GM12878 (cell line): ENCODE data around the gene HAS3. TPM values are rescaled to one million over a fixed set of nuclear protein-coding genes. Genes with fewer than 3 reads are reported as not detected.
A peak's percentile ranks its signal among the peaks of the same experiment; 100 is the strongest.

Source experiments
- ATAC-seq: fragments of 200-7000 bp; cut with Tn5 transposase; 3 replicates; pipeline ENCODE4 v1.9.1; 2020; ENCODE audit warnings: mild to moderate bottlenecking, moderate library complexity
- BruUV-seq: library from RNA; stranded (reverse); fragments of 400-500 nt; replicated peaks from 2 replicates; lab custom pipeline; 2021; lab: Mats Ljungman, UMichigan
- CTCF ChIA-PET: fragments of 300-600 bp; sonication (Branson Sonifier 250); formaldehyde crosslinking; extraction: SDS; loops from one replicate; lab custom pipeline; 2021; ENCODE audit warnings: inconsistent platforms; lab: Yijun Ruan, JAX
- POLR2A ChIA-PET: fragments of 350-600 bp; formaldehyde crosslinking; extraction: SDS; loops from one replicate; lab custom pipeline; 2021; ENCODE audit warnings: inconsistent platforms; lab: Charles Lee
- RAD21 ChIA-PET: fragments of 300-600 bp; sonication (Branson Sonifier 250); formaldehyde crosslinking; loops from one replicate; lab custom pipeline; 2023; ENCODE audit warnings: antibody characterized with exemption; ENCODE audit not compliant: unreplicated experiment; lab: Charles Lee
- SMC1A ChIA-PET: fragments of 300-600 bp; sonication (Branson Sonifier 250); formaldehyde crosslinking; loops from one replicate; lab custom pipeline; 2023; ENCODE audit not compliant: unreplicated experiment, uncharacterized antibody; lab: Charles Lee
- DNase-seq: peaks from one replicate; pipeline ENCODE4 v3.0.0-alpha.2; 2011; ENCODE audit warnings: low read depth, low spot score
- FAIRE-seq: peaks from 3 replicates; lab custom pipeline; 2011; peaks lifted over from hg19 to GRCh38; lab: Jason Lieb, UNC
- H2AFZ ChIP-seq: 2 replicates; pipeline ENCODE4 v1.6.0; 2011; ENCODE audit warnings: low read depth, low read length, control low read depth; ENCODE audit not compliant: control insufficient read depth
- H3K27ac ChIP-seq: 2 replicates; pipeline ENCODE4 v1.5.1; 2011; ENCODE audit warnings: control low read depth; ENCODE audit not compliant: control insufficient read depth, insufficient read depth
- H3K27me3 ChIP-seq, 2 experiments: replicated peaks in 1 of 2; 2 replicates each; pipeline versions ENCODE4 v1.6.0 to v1.6.1; 2011; ENCODE audit warnings: low read length in 1 of 2; ENCODE audit not compliant: control insufficient read depth in 2 of 2, insufficient read depth in 2 of 2
- H3K36me3 ChIP-seq, 2 experiments: 2 replicates each; pipeline ENCODE4 v1.5.1; 2011; ENCODE audit warnings: low read length in 1 of 2; ENCODE audit not compliant: control insufficient read depth in 2 of 2, insufficient read depth in 2 of 2
- H3K4me1 ChIP-seq: 2 replicates; pipeline ENCODE4 v1.6.1; 2011; ENCODE audit warnings: mild to moderate bottlenecking, low read length, moderate library complexity, mixed read lengths; ENCODE audit not compliant: control insufficient read depth, insufficient read depth
- H3K4me2 ChIP-seq: 2 replicates; pipeline ENCODE4 v1.6.0; 2011; ENCODE audit warnings: control low read depth; ENCODE audit not compliant: control insufficient read depth, insufficient read depth
- H3K4me3 ChIP-seq: fragments of 200-600 bp; sonication (generic); 2 replicates; pipeline ENCODE4 v1.5.1; 2016
- H3K79me2 ChIP-seq: 2 replicates; pipeline ENCODE4 v1.6.0; 2011; ENCODE audit warnings: low read length; ENCODE audit not compliant: control insufficient read depth, insufficient read depth
- H3K9ac ChIP-seq: 2 replicates; pipeline ENCODE4 v1.8.0; 2011; ENCODE audit warnings: low read length, control low read depth, mixed read lengths; ENCODE audit not compliant: control insufficient read depth, insufficient read depth
- H3K9me3 ChIP-seq: replicated peaks from 3 replicates; pipeline ENCODE4 v1.5.1; 2011; ENCODE audit warnings: mild to moderate bottlenecking, low read length; ENCODE audit not compliant: control insufficient read depth, insufficient read depth
- H4K20me1 ChIP-seq: 2 replicates; pipeline ENCODE4 v1.6.0; 2011; ENCODE audit not compliant: control insufficient read depth, insufficient read depth
- CBFB ChIP-seq: IDR thresholded peaks from 2 replicates; pipeline ENCODE4 v1.6.1; 2016; ENCODE audit warnings: antibody characterized with exemption, low read depth
- JUNB ChIP-seq: IDR thresholded peaks from 2 replicates; pipeline ENCODE4 v1.6.1; 2016; ENCODE audit warnings: antibody characterized with exemption, mild to moderate bottlenecking
- MYB ChIP-seq: fragments of 150-350 bp; IDR thresholded peaks from 2 replicates; pipeline ENCODE4 v1.6.1; 2014; ENCODE audit warnings: mild to moderate bottlenecking, low read depth, low read length, borderline replicate concordance
- MYC ChIP-seq: IDR thresholded peaks from 2 replicates; pipeline ENCODE4 v1.6.1; 2011; ENCODE audit warnings: mild to moderate bottlenecking, low read length, moderate library complexity, inconsistent platforms; ENCODE audit not compliant: insufficient read depth, insufficient replicate concordance, insufficient read length, severe bottlenecking
- NBN ChIP-seq: fragments of 450-650 bp; IDR thresholded peaks from 2 replicates; pipeline ENCODE4 v1.6.1; 2016
- RAD21 ChIP-seq: IDR thresholded peaks from 2 replicates; pipeline ENCODE4 v1.6.1; 2011; ENCODE audit warnings: mild to moderate bottlenecking, low read depth, low read length, moderate library complexity; ENCODE audit not compliant: insufficient read depth
- SMAD1 ChIP-seq: fragments of 450-650 bp; IDR thresholded peaks from 2 replicates; pipeline ENCODE4 v1.6.1; 2018; ENCODE audit warnings: mild to moderate bottlenecking, low read depth; ENCODE audit not compliant: partially characterized antibody
- SMC3 ChIP-seq: IDR thresholded peaks from 2 replicates; pipeline ENCODE4 v1.6.1; 2011; ENCODE audit warnings: low read length, improper control_type of control experiment, borderline replicate concordance
- STAT3 ChIP-seq: IDR thresholded peaks from 2 replicates; pipeline ENCODE4 v1.6.1; 2011; ENCODE audit warnings: low read depth, low read length, improper control_type of control experiment
- WRNIP1 ChIP-seq: IDR thresholded peaks from 2 replicates; pipeline ENCODE4 v1.6.1; 2011; ENCODE audit warnings: low read depth, low read length, improper control_type of control experiment, borderline replicate concordance
- YY1 ChIP-seq: IDR thresholded peaks from 2 replicates; pipeline ENCODE4 v1.6.1; 2011; ENCODE audit warnings: low read depth, mild to moderate bottlenecking, low read length
- ZNF274 ChIP-seq: IDR thresholded peaks from one replicate; pipeline ENCODE4 v1.8.0; 2011; ENCODE audit not compliant: insufficient read length, insufficient read depth
- ZNF384 ChIP-seq: IDR thresholded peaks from 2 replicates; pipeline ENCODE4 v1.6.1; 2012; ENCODE audit warnings: low read depth, mild to moderate bottlenecking, low read length, improper control_type of control experiment, borderline replicate concordance
- ZNF622 ChIP-seq: fragments of 450-650 bp; IDR thresholded peaks from 2 replicates; pipeline ENCODE4 v1.6.1; 2017; ENCODE audit warnings: mild to moderate bottlenecking, inconsistent platforms
- WGBS: methylation state at CpG from one replicate; pipeline ENCODE4 v1.1.6; 2016; ENCODE audit warnings: low lambda C conversion rate; ENCODE audit not compliant: insufficient replicate concordance, insufficient coverage; ENCODE audit errors: missing lambda C conversion rate; 5-methylcytosine and 5-hydroxymethylcytosine counted together
- in situ Hi-C: fragments of 300-500 bp; cut with MboI; formaldehyde crosslinking; loops from 9 replicates; pipeline ENCODE4 v1.14.3; 2018; ENCODE audit warnings: mixed read lengths
- intact Hi-C: fragments of 100-400 bp; cut with micrococcal nuclease; formaldehyde crosslinking; loops from one replicate; pipeline ENCODE4 v1.14.2; 2022; ENCODE audit not compliant: unreplicated experiment
- polyA plus RNA-seq, 11 experiments: library from polyadenylated mRNA; depleted of rRNA in 4 of 11; unstranded in 6 of 11; stranded (reverse) in 5 of 11; fragments of >200 nt; fragmentation: Nextera tagmentation in 4 of 11; fragmentation: Illumina TruSeq in 1 of 11; extraction: Ambion mirVana in 4 of 11; extraction: Trizol in 1 of 11; gene quantifications; 1 replicate in 1 of 11; 2 replicates in 10 of 11; pipeline versions ENCODE4 v1.2.1 to v1.2.3, GENCODE V29; 2011 to 2016; ENCODE audit warnings: inconsistent platforms in 2 of 11, missing spikeins in 2 of 11, low read depth in 1 of 11
- total RNA-seq, 4 experiments: library from RNA; depleted of rRNA in 3 of 4; stranded (reverse); fragments of >200 nt in 3 of 4; fragmentation: Illumina TruSeq in 1 of 4; extraction: Trizol in 1 of 4; gene quantifications; 2 replicates each; pipeline versions ENCODE4 v1.2.1 to v1.2.3, GENCODE V29; 2013 to 2021
- TF ChIP-seq, protein P1 (sequence below): fragments of 450-650 bp; IDR thresholded peaks from 2 replicates; pipeline ENCODE4 v1.6.1; 2017; ENCODE audit warnings: low read depth, mild to moderate bottlenecking, moderate library complexity
- TF ChIP-seq, protein P2 (sequence below): IDR thresholded peaks from 2 replicates; pipeline ENCODE4 v1.6.1; 2011; ENCODE audit warnings: borderline replicate concordance, low read depth, mild to moderate bottlenecking, moderate library complexity, mixed read lengths, low read length; ENCODE audit not compliant: insufficient read depth; ENCODE audit errors: extremely low read length
- TF ChIP-seq, protein P3 (sequence below), 3 experiments: IDR thresholded peaks in 2 of 3; conservative IDR thresholded peaks in 1 of 3; 2 replicates each; pipeline ENCODE4 v1.5.1; 2011; ENCODE audit warnings: low read depth in 3 of 3, low read length in 3 of 3, mild to moderate bottlenecking in 3 of 3, control low read depth in 2 of 3, moderate library complexity in 2 of 3, inconsistent platforms in 1 of 3, mixed read lengths in 1 of 3; ENCODE audit not compliant: control insufficient read depth in 2 of 3, insufficient read depth in 1 of 3; ENCODE audit errors: extremely low read depth in 1 of 3
- TF ChIP-seq, protein P4 (sequence below): fragments of 450-650 bp; IDR thresholded peaks from 2 replicates; pipeline ENCODE4 v1.6.1; 2016; ENCODE audit warnings: mild to moderate bottlenecking

The HAS3 gene
- total and polyA plus RNA-seq, 10 of the 15 experiments (the other 5 are each of a cell fraction or from before 2014, with no cell fraction given) = 0.06 to 0.56 (median 0.19) TPM; not detected in 2

DNA sequence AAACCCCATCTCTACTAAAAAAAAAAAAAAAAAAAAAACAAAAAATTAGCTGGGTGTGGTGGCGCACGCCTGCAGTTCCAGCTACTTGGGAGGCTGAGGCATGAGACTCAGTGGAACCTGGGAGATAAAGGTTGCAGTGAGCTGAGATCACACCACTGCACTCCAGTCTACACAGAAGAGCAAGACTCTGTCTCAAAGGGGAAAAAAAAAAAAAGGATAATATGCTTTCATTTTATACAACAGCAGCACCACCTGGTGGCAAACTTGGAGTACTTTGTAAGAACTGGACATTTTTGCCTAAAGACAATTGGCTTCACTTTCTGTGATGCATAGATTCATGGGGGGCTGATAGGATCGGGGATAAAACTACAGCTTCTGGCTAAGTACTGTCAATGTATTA is 18.5 kb downstream of the HAS3 start:
- CTCF ChIA-PET = interaction anchor here (0.5 to 5.3 kb wide), 45 partner anchors 9 to 1891 kb away, joined by 3 to 55 read pairs (median 4); partner anchors contain the start of genes CHTF8, HAS3 and UTP4
- RAD21 ChIA-PET = interaction anchor here (0.7 to 3.7 kb wide), 15 partner anchors 10 to 1402 kb away, joined by 3 to 26 read pairs (median 4); no protein-coding TSS in a partner anchor
- no TSS peak for BruUV-seq
- no peak overlapping the region for H3K4me3 ChIP-seq
- DNase-seq (no peak), FAIRE-seq (peak; percentile 86), ATAC-seq (peak; percentile 83)
- no peaks in the 10 kb centered on the region for H4K20me1 ChIP-seq
- in situ Hi-C loops = loop anchor here (5.0 kb wide), 4 partner anchors 222 to 602 kb away; partner anchors contain the start of gene TANGO6
- H3K4me1 ChIP-seq = no peaks in the 10 kb centered on the region; the same call in 1 of the 2 replicates
- no peak overlapping the region for H3K9ac ChIP-seq
- H3K9me3 ChIP-seq = no peaks in the 10 kb centered on the region
- POLR2A ChIA-PET = interaction anchor here (0.5 to 1.8 kb wide), 3 partner anchors 10 to 364 kb away, joined by 3 to 7 read pairs (median 6); no protein-coding TSS in a partner anchor
- no peak overlapping the region for H3K27ac ChIP-seq
- H3K4me2 ChIP-seq = no peak overlapping the region
- H2AFZ ChIP-seq = no peak overlapping the region
- H3K36me3 ChIP-seq = peaks cover 15% of the 10 kb centered on the region in 2 experiments; a peak in 3 of 4 replicates
- WGBS = 59% methylated on average over 3 of the region's 3 CpGs
- peaks cover 15% of the 10 kb centered on the region for H3K79me2 ChIP-seq
- no peaks in the 10 kb centered on the region for H3K27me3 ChIP-seq
- intact Hi-C loops = loop anchor here (1.0 to 5.0 kb wide), 5 partner anchors 129 to 595 kb away; no protein-coding TSS in a partner anchor
- SMC1A ChIA-PET = interaction anchor here (0.6 to 4.7 kb wide), 20 partner anchors 8 to 595 kb away, joined by 3 to 27 read pairs (median 4); partner anchors contain the start of genes CHTF8, TANGO6 and UTP4
- peak; percentile 78; the same call in 1 of the 2 replicates for TF ChIP-seq SMC3
- TF ChIP-seq SMAD1 = no peak
- TF ChIP-seq ZNF622 = no peak
- TF ChIP-seq, protein P1, sequence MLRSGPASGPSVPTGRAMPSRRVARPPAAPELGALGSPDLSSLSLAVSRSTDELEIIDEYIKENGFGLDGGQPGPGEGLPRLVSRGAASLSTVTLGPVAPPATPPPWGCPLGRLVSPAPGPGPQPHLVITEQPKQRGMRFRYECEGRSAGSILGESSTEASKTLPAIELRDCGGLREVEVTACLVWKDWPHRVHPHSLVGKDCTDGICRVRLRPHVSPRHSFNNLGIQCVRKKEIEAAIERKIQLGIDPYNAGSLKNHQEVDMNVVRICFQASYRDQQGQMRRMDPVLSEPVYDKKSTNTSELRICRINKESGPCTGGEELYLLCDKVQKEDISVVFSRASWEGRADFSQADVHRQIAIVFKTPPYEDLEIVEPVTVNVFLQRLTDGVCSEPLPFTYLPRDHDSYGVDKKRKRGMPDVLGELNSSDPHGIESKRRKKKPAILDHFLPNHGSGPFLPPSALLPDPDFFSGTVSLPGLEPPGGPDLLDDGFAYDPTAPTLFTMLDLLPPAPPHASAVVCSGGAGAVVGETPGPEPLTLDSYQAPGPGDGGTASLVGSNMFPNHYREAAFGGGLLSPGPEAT = no peak
- 0 out of 2 replicates have a peak, but pooled peaks have one; percentile 41 for TF ChIP-seq YY1
- peak; percentile 96 for TF ChIP-seq ZNF384
- TF ChIP-seq MYC = no peak
- no peak for TF ChIP-seq ZNF274
- no peak for TF ChIP-seq STAT3
- TF ChIP-seq NBN = no peak
- no peak for TF ChIP-seq WRNIP1
- peak; percentile 80 for TF ChIP-seq RAD21
- TF ChIP-seq, protein P2, sequence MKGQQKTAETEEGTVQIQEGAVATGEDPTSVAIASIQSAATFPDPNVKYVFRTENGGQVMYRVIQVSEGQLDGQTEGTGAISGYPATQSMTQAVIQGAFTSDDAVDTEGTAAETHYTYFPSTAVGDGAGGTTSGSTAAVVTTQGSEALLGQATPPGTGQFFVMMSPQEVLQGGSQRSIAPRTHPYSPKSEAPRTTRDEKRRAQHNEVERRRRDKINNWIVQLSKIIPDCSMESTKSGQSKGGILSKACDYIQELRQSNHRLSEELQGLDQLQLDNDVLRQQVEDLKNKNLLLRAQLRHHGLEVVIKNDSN = no peak
- TF ChIP-seq, protein P3, sequence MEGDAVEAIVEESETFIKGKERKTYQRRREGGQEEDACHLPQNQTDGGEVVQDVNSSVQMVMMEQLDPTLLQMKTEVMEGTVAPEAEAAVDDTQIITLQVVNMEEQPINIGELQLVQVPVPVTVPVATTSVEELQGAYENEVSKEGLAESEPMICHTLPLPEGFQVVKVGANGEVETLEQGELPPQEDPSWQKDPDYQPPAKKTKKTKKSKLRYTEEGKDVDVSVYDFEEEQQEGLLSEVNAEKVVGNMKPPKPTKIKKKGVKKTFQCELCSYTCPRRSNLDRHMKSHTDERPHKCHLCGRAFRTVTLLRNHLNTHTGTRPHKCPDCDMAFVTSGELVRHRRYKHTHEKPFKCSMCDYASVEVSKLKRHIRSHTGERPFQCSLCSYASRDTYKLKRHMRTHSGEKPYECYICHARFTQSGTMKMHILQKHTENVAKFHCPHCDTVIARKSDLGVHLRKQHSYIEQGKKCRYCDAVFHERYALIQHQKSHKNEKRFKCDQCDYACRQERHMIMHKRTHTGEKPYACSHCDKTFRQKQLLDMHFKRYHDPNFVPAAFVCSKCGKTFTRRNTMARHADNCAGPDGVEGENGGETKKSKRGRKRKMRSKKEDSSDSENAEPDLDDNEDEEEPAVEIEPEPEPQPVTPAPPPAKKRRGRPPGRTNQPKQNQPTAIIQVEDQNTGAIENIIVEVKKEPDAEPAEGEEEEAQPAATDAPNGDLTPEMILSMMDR (IDR thresholded peaks at IDR 0.05 in 2 of 3, conservative IDR thresholded peaks at IDR 0.05 in 1 of 3; ENCODE audit: control insufficient read depth in 2 of 3, extremely low read depth in 1 of 3, insufficient read depth in 1 of 3, low read depth in 3 of 3, low read length in 3 of 3) = peak; percentile 56 to 69 (median 57); a peak in 5 of 6 replicates
- TF ChIP-seq, protein P4, sequence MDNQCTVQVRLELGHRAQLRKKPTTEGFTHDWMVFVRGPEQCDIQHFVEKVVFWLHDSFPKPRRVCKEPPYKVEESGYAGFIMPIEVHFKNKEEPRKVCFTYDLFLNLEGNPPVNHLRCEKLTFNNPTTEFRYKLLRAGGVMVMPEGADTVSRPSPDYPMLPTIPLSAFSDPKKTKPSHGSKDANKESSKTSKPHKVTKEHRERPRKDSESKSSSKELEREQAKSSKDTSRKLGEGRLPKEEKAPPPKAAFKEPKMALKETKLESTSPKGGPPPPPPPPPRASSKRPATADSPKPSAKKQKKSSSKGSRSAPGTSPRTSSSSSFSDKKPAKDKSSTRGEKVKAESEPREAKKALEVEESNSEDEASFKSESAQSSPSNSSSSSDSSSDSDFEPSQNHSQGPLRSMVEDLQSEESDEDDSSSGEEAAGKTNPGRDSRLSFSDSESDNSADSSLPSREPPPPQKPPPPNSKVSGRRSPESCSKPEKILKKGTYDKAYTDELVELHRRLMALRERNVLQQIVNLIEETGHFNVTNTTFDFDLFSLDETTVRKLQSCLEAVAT = no peak
- no peak for TF ChIP-seq MYB
- no peak for TF ChIP-seq JUNB
- no peak for TF ChIP-seq CBFB
